Stimulated activated memory B cell treated with anti-CD40 and anti-IgM and Interleukin-4, amounts not matched to agents 10 μg/mL and 1 μg/mL and 100 μg/mL, for 72 hours (primary cell): Measurements from ENCODE around the gene DYRK1B.
"Not testable (repeated sequence)": the region's sequence is repeated elsewhere in the genome, so short reads cannot be mapped to it uniquely, and the experiment has no call there.

ENCODE experiments used
- ATAC-seq: fragments of 150-1000 bp; cut with Tn5 transposase; 2 replicates; pipeline ENCODE4 v1.10.0; 2021
- H3K27ac Mint-ChIP-seq: one replicate; pipeline ENCODE4 v1.8.0; 2022; ENCODE audit warnings: mild to moderate bottlenecking, mixed read lengths
- H3K27me3 Mint-ChIP-seq: one replicate; pipeline ENCODE4 v1.8.0; 2022; ENCODE audit warnings: mixed read lengths
- H3K36me3 Mint-ChIP-seq: one replicate; pipeline ENCODE4 v1.8.0; 2022; ENCODE audit warnings: mixed read lengths
- H3K4me1 Mint-ChIP-seq: one replicate; pipeline ENCODE4 v1.8.0; 2022; ENCODE audit warnings: mixed read lengths
- H3K4me3 Mint-ChIP-seq: one replicate; pipeline ENCODE4 v1.8.0; 2022; ENCODE audit warnings: mild to moderate bottlenecking, moderate library complexity, mixed read lengths
- H3K9me3 Mint-ChIP-seq: one replicate; pipeline ENCODE4 v1.8.0; 2022; ENCODE audit warnings: mixed read lengths

DYRK1B gene

DNA sequence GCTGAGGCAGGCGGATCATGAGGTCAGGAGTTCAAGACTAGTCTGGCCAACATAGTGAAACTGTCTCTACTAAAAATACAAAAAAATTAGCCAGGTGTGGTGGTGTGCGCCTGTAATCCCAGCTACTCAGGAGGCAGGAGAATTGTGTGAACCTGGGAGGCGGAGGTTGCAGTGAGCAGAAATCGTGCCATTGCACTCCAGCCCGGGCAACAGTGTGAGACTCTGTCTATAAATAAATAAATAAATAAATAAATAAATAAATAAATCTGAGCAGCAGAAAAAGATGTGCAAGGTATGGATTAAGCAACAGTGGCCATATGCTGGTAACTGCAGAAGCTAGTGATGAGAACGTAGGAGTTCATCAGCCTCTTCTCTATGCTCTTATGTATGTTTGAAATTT, 19.9 kb downstream of the DYRK1B start:
- H3K36me3 Mint-ChIP-seq, result peaks cover 25% of the 10 kb centered on the region
- H3K4me1 Mint-ChIP-seq, result peaks cover 25% of the 10 kb centered on the region
- H3K9me3 Mint-ChIP-seq, H3K4me3 Mint-ChIP-seq, ATAC-seq, H3K27ac Mint-ChIP-seq, H3K27me3 Mint-ChIP-seq: not testable (repeated sequence)

DNA sequence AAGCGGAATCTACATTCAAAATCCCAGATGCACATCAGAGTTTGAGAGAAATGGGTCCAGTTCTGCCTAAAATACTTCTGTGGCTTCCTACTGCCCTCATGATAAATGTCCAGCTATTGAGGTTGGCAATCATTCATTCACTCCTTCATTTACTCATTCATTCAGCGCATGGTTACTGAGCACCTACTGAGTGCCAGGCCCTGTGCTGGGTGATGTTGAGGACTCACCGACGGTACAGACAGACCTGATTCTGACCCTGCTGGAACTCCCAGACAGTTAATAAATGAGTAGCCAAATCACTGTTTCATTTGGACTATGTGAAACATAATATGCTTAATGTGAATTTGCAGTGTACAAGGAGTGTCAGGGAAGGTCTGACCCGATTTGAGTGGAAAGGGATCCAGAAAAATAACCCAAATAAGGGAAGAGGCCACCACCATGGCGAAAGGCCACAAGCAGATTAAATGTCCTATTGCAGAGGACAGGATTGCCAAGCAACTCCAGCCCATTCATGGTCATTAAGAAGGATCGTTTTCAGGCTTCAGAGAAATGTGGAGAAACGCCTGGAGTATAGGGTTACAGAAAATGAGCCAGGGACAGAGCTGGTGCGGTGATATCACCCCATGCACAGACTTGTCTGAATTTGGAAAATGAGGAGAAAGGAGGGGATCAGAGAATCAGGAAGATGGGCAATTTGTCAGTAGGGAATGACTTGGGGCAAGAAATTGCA, 20.5 kb downstream of the DYRK1B start:
- Mint-ChIP-seq H3K9me3 (no peaks in the 10 kb centered on the region), H3K27ac (no peak overlapping the region), H3K4me3 (no peak overlapping the region), H3K4me1 (peaks cover 18% of the 10 kb centered on the region), H3K27me3 (no peaks in the 10 kb centered on the region), H3K36me3 (peaks cover 25% of the 10 kb centered on the region)
- no peak for ATAC-seq

DNA sequence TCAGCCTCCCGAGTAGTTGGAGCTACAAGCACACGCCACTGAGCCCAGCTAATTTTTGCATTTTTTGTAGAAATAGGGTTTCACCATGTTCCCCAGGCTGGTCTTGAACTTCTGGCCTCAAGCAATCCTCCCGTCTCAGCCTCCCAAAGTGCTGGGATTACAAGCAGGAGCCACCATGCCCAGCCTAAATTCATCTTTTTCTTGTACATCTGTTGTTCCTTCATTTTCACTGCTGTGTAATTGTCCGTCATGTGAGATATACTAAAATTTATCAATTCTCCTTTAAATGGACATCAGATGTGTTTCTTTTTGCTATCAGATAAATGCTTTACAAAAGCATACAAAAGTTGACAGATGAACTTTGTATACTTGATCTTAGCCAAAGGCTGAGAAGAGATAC, 22.9 kb downstream of the DYRK1B start:
- H3K36me3 Mint-ChIP-seq, result peaks cover 11% of the 10 kb centered on the region
- H3K27ac Mint-ChIP-seq, result no peak overlapping the region
- no peak overlapping the region for H3K4me3 Mint-ChIP-seq
- peaks cover 5% of the 10 kb centered on the region for H3K4me1 Mint-ChIP-seq
- peaks cover 2% of the 10 kb centered on the region for H3K9me3 Mint-ChIP-seq
- ATAC-seq, result no peak
- peaks cover 2% of the 10 kb centered on the region for H3K27me3 Mint-ChIP-seq

DNA sequence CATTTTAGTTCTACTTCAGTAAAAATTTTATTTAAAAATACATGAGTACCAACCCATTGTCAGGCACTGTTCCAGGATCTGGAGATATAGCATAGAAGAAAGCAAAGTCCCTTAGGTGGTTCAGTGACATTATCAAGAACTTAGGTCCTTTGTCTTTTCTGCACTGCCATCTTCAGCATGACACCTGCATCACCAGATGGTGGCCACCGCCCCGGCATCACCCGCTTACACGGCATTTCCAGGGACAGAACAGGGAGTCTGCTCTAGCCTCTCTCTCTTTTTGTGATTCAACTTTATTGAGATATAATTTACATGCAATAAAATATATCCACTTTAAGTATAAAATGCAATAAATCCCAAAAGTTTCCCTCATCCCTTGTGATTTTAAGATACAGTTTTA, 23.5 kb downstream of the DYRK1B start:
- Mint-ChIP-seq H3K27ac (no peak overlapping the region), H3K4me3 (no peak overlapping the region), H3K9me3 (peaks cover 2% of the 10 kb centered on the region), H3K4me1 (no peaks in the 10 kb centered on the region), H3K36me3 (peaks cover 6% of the 10 kb centered on the region), H3K27me3 (peaks cover 9% of the 10 kb centered on the region)
- ATAC-seq, result no peak

DNA sequence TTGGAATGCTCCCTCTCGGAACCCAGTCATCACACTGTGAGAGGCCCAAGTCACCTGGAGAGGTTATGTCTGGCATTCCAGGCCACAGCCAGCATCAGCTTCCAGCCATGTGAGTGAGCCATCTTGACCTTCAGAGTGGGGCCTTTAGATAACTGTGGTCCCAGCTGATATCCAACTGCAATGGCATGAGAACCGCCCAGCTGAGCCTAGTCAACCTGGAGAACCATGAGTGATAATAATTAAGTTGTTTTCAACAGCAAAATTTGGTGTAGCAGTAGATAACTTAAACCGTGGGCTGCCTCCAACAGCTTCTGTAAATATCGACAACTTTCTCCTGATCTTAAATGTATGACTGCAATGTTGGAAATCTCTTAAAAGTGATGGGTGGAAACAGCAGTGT, 24.6 kb downstream of the DYRK1B start:
- Mint-ChIP-seq H3K9me3 (peaks cover 2% of the 10 kb centered on the region), H3K27ac (no peak overlapping the region), H3K4me3 (no peak overlapping the region), H3K36me3 (peaks cover 6% of the 10 kb centered on the region), H3K4me1 (no peaks in the 10 kb centered on the region), H3K27me3 (peaks cover 15% of the 10 kb centered on the region)
- no peak for ATAC-seq

DNA sequence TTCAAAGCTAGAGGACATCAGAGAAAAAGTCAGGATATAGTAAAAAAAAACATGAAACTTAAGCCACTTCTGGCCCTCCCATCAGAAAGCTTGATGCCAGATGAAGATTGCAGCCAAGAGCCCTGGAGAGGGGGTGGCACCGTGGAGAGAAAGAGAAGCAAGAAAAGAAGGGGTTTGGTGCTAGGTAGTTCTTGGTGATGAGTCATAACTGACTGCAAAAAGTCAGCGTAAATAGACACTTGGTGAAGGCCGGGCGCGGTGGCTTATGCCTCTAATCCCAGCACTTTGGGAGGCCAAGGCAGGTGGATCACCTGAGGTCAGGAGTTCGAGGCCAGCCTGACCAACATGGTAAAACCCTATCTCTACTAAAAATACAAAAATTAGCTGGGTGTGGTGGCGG, 25.3 kb downstream of the DYRK1B start:
- H3K27me3 Mint-ChIP-seq, result peaks cover 22% of the 10 kb centered on the region
- not testable (repeated sequence) for H3K27ac Mint-ChIP-seq, H3K9me3 Mint-ChIP-seq, H3K4me3 Mint-ChIP-seq, ATAC-seq, H3K36me3 Mint-ChIP-seq, H3K4me1 Mint-ChIP-seq

DNA sequence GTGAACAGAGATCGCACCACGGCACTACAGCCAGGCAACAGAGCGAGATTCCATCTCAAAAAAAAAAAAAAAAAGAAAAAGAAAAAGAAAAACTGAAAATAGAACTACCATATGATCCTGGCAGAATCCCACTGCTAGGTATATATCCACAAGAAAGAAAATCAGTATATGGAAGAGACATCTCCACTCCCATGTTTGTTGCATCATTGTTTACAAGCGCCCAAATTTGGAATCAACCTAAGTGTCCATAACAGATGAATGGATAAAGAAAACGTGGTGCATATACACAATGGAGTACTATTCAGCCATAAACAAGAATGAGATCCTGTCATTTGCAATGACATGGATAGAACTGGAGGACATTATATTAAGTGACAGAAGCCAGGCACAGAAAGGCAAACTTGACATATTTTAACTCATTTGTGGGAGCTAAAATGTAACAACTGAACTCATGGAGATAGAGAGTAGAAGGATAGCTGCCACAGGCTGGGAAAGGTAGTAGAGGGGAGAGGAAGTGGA, 26.1 kb downstream of the DYRK1B start:
- Mint-ChIP-seq H3K9me3 (peaks cover 2% of the 10 kb centered on the region), H3K4me1 (no peaks in the 10 kb centered on the region), H3K27ac (no peak overlapping the region), H3K4me3 (no peak overlapping the region), H3K27me3 (peaks cover 26% of the 10 kb centered on the region), H3K36me3 (no peaks in the 10 kb centered on the region)
- ATAC-seq, result no peak

DNA sequence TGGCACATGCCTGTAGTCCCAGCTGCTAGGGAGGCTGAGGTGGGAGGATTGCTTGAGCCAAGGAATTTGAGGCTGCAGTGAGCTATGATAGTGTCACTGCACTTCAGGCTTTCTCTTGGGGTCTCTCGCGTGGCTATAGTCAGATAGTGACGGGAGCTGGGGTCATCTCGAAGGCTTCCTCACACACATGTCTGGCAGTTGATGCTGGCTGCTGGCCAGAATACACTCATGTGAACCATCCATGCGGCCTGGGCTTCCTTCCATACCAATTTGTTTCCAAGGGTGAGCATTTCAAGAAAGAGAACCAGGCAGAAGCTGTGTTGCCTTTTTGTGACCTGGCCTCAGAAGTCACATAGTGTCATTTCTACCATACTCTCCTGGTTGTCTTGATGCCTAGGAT, 28.9 kb downstream of the DYRK1B start:
- Mint-ChIP-seq H3K4me1 (no peaks in the 10 kb centered on the region), H3K27me3 (peaks cover 31% of the 10 kb centered on the region), H3K9me3 (peaks cover 2% of the 10 kb centered on the region), H3K36me3 (no peaks in the 10 kb centered on the region), H3K4me3 (no peak overlapping the region), H3K27ac (no peak overlapping the region)
- no peak for ATAC-seq

DNA sequence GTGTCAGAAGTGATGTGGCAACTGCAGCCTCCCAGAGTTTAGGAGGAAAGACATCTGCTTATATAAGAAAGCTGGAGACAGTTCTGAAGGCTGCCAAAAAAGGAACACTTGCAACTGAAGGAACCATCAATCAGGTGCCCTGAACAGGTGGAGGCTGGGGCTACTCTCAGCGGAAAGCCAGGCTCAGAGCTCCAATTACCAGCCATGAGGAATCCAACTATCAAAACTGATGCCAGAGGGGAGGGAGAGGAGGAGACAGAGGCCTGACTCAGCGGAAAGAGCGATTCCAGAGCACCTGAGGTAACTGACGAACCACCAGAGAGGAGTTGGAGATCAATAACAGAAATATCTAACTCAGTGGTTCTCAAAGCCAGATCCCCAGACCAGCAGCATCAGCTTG, 31.0 kb downstream of the DYRK1B start:
- H3K36me3 Mint-ChIP-seq, result no peaks in the 10 kb centered on the region
- no peak for ATAC-seq
- peaks cover 31% of the 10 kb centered on the region for H3K27me3 Mint-ChIP-seq
- no peak overlapping the region for H3K27ac Mint-ChIP-seq
- no peak overlapping the region for H3K4me3 Mint-ChIP-seq
- peaks cover under 1% of the 10 kb centered on the region for H3K9me3 Mint-ChIP-seq
- H3K4me1 Mint-ChIP-seq, result no peaks in the 10 kb centered on the region

DNA sequence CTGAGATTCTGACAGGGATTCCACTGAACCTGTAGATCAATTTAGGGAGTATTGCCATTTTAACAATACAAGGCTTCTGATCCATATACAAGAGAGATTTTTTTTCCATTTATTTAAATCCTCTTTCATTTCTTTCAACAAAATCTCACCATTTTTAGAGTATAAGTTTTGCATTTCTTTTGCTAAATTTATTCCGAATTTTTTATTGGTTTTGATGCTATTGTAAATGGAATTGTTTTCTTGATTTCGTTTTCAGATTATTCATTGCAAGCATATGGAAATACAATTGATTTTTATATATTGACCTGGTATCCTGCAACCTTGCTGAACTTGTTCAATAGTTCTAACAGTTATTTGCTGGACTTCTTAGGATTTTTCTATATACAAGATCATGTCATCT, 36.9 kb downstream of the DYRK1B start:
- Mint-ChIP-seq H3K4me1 (peaks cover 15% of the 10 kb centered on the region), H3K27ac (no peak overlapping the region), H3K36me3 (no peaks in the 10 kb centered on the region), H3K9me3 (no peaks in the 10 kb centered on the region), H3K4me3 (no peak overlapping the region), H3K27me3 (no peaks in the 10 kb centered on the region)
- no peak for ATAC-seq

DNA sequence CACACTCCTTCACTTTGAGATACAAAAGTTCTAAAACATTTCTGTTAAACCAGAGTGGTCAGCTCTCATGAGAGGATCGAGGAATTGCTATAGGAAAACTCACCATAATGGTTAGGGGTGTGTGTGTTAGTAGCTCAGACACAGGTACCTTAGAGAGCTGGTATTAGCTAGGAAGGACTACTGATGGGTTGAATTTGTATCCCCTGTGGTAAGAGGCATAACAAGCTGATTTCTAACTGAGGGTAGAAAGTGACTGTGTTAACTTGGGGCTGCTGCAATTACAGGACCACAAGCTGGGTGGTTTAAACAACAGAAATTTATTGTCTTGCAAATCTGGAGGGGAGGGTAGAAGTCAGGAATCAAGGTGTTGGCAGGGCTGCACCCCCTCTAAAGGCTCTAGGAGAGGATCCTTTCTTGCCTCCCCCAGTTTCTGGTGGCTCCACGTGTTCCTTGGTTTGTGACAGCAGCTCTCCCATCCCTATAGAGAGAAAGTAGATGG, 37.9 kb downstream of the DYRK1B start:
- peaks cover 15% of the 10 kb centered on the region for H3K4me1 Mint-ChIP-seq
- no peak for ATAC-seq
- no peaks in the 10 kb centered on the region for H3K27me3 Mint-ChIP-seq
- no peak overlapping the region for H3K4me3 Mint-ChIP-seq
- no peak overlapping the region for H3K27ac Mint-ChIP-seq
- H3K36me3 Mint-ChIP-seq, result no peaks in the 10 kb centered on the region
- H3K9me3 Mint-ChIP-seq, result no peaks in the 10 kb centered on the region

DNA sequence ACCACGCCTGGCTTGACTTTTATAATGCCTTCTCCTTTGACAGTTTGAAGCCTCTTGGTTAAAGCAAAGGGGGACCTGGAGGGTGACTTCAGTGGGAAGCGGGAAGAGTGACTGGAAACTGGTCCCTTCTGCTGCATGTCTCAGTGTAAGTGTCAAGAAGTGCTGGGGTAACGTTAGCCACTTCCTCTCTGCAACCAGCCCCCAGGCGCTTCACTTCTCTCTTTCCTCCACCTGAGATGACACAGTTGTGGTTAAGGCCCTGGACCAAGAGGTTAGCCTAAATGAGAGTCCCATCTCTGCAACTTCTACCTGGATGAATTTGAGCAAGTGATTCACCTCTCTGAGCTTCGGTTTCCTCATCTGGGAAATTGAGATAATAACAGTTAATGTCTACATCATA, 39.0 kb downstream of the DYRK1B start:
- Mint-ChIP-seq H3K27ac (no peak overlapping the region), H3K4me3 (no peak overlapping the region), H3K36me3 (no peaks in the 10 kb centered on the region), H3K4me1 (peaks cover 15% of the 10 kb centered on the region), H3K27me3 (no peaks in the 10 kb centered on the region), H3K9me3 (peaks cover 2% of the 10 kb centered on the region)
- peak; percentile 87 for ATAC-seq

DNA sequence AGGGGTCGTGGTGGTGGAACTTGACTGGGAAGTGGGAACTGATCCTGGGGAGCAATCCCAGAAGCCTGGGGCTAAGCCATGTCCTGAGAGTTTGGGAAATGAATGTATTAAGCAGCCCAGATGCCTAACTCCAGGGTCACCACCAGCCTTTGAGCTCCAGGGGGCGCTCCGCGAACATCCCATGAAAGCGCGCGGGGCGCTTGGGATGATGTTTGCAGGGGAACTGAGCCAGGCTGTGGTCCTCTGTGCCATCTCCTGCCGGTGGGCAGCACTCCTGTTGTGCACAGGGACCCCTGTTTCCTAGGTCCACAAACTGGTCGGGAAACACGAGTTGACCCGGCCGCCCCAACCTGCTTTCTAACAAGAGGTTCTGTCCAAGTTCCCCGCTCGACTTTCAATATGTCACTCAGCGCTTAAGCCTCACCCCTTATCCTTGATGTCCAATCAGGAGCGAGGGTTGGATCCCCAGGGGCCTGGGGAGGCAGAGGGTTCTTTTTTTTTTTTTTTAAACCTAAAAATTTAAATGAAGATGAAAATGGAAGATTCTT, 40.9 kb downstream of the DYRK1B start:
- H3K9me3 Mint-ChIP-seq, result peaks cover 5% of the 10 kb centered on the region
- peak overlapping the region; percentile 45 for H3K27ac Mint-ChIP-seq
- H3K27me3 Mint-ChIP-seq, result no peaks in the 10 kb centered on the region
- H3K4me3 Mint-ChIP-seq, result peak overlapping the region; percentile 86
- H3K4me1 Mint-ChIP-seq, result peaks cover 15% of the 10 kb centered on the region
- peaks cover 2% of the 10 kb centered on the region for H3K36me3 Mint-ChIP-seq
- peak; percentile 95 for ATAC-seq

DNA sequence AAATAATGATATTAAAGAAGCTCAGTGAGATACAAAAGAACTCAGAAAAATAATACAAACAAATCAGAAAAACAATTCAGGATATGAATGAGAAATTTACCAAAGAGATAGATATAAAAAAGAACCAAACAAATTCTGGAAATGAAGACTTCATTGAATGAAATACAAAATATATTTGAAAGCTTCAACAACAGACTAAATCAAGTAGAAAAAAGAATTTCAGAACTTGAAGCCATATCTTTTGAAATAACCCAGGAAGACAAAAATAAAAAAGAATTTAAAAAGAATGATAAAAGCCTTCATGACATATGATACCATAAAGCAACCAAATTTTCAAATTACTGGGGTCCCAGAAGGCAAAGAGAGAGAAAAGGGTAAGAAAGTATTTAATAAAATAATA, 45.7 kb downstream of the DYRK1B start:
- H3K9me3 Mint-ChIP-seq, result peaks cover 8% of the 10 kb centered on the region
- ATAC-seq, result no peak
- peaks cover 6% of the 10 kb centered on the region for H3K36me3 Mint-ChIP-seq
- H3K27me3 Mint-ChIP-seq, result peaks cover 15% of the 10 kb centered on the region
- peaks cover 7% of the 10 kb centered on the region for H3K4me1 Mint-ChIP-seq
- H3K27ac Mint-ChIP-seq, result no peak overlapping the region
- no peak overlapping the region for H3K4me3 Mint-ChIP-seq

DNA sequence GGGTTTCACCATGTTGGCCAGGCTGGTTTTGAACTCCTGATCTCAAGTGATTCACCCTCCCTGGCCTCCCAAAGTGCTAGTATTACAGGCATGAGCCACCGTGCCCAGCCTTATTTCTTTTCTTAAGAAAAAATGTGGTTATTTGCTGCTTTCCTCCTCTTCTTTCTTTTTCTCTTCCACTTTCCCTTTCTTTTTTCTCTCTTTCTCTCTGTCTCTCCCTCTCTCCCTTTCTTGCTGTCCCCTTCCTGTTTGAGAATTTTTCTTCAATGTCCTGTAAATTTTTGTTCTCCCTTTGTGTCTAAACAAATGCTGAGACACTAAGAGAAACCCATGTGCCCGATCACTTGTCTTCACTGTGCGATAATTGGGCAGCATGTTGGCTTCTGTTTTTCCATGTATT, 53.1 kb downstream of the DYRK1B start:
- H3K4me3 Mint-ChIP-seq, result no peak overlapping the region
- no peaks in the 10 kb centered on the region for H3K9me3 Mint-ChIP-seq
- H3K36me3 Mint-ChIP-seq, result no peaks in the 10 kb centered on the region
- H3K4me1 Mint-ChIP-seq, result no peaks in the 10 kb centered on the region
- no peak for ATAC-seq
- peaks cover 37% of the 10 kb centered on the region for H3K27me3 Mint-ChIP-seq
- no peak overlapping the region for H3K27ac Mint-ChIP-seq

DNA sequence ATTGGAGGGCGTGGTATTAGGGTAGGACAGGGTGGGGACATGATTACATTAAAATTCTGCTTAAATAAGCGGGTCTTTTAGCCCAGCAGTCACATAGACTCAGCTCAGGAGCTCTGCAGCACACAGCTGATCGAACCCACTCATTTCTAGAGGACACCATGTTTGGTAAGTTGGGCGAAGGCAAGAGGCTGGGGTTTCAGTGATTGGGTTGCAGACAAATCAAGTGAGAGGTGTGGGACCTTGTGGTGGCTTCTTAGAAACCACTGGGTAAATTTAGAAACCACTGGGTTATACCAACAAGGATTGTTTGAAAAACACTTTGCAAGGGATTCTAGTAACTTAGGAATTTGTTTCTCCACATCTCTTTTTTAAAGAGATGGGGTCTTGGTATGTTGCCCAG, 55.2 kb downstream of the DYRK1B start, which contains the start of gene LEUTX:
TSS of gene LEUTX (plus strand) at position 92 of the 400 bp plus-strand sequence. CDS start at position 159, 67 bp downstream.
- Mint-ChIP-seq H3K9me3 (no peaks in the 10 kb centered on the region), H3K4me1 (no peaks in the 10 kb centered on the region), H3K27ac (no peak within 1 kb of the TSS), H3K27me3 (peaks cover 27% of the 10 kb centered on the region), H3K36me3 (no peaks in the 10 kb centered on the region), H3K4me3 (no peak within 1 kb of the TSS)
- no peak for ATAC-seq
